Measurements from ENCODE around the gene CLDN15.

The CLDN15 gene

DNA sequence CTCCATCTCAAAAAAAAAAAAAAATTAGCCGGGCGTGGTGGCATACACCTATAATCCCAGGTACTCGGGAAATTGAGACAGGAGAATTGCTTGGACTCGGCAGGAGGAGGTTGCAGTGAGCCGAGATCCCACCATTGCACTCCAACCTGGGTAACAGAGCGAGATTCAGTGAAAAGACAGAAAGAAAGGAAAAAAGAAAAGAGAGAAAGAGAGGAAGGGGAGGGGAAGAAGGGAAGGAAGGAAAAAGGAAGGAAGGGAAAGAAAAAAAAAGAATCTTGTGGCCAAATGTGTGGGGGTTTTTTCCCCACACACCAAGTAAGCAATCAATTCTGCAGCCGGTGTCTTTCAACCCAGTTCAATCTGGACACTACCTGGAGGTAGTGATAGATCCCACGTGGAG, 48.5 kb downstream of the CLDN15 start:
- Histone ChIP-seq H3K27me3 (ENCODE audit: low read depth, low read length) (no peaks in the 10 kb centered on the region), H3K4me3 (ENCODE audit: low read depth in 1 of 2, low read length in 2 of 2) (no peak overlapping the region), H3K4me1 (ENCODE audit: control insufficient read depth in 1 of 2, insufficient read depth in 2 of 2, low read length in 2 of 2) (no peaks in the 10 kb centered on the region), H3K9me3 (ENCODE audit: control insufficient read depth in 1 of 2, low read length in 2 of 2) (no peaks in the 10 kb centered on the region), H3K36me3 (ENCODE audit: control insufficient read depth in 1 of 2, insufficient read depth in 2 of 2, low read length in 2 of 2) (no peaks in the 10 kb centered on the region), H3K27ac (ENCODE audit: low read length) (no peak overlapping the region)

DNA sequence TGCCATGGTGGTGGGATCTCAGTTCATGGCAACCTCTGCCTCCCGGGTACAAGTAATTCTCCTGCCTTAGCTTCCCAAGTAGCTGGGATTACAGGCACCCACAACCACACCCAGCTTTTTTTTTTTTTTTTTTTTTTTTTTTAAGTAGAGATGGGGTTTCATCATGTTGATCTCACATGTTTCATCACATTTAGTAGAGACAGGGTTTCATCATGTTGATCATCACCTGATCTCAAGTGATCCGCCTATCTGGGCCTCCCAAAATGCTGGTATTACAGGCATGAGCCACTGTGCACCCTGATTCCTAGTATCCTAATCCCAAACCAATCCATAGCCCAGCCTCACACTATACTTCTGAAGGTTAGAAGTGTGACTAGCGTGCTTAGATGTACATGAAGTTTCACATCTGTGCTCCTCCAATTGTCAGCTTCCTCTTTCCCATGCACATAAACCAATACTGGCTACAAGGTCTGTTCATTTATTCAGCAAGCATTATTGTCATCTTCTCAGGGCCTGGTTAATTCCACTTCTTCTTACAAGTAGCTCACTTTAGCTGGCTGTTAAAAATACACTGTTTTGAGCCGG, 50.7 kb downstream of the CLDN15 start:
- no peaks in the 10 kb centered on the region for H3K4me1 ChIP-seq (ENCODE audit: control insufficient read depth in 1 of 2, insufficient read depth in 2 of 2, low read length in 2 of 2)
- no peak overlapping the region for H3K4me3 ChIP-seq (ENCODE audit: low read depth in 1 of 2, low read length in 2 of 2)
- no peak overlapping the region for H3K27ac ChIP-seq (ENCODE audit: low read length)
- H3K9me3 ChIP-seq (ENCODE audit: control insufficient read depth in 1 of 2, low read length in 2 of 2), result no peaks in the 10 kb centered on the region
- no peaks in the 10 kb centered on the region for H3K36me3 ChIP-seq (ENCODE audit: control insufficient read depth in 1 of 2, insufficient read depth in 2 of 2, low read length in 2 of 2)
- H3K27me3 ChIP-seq (ENCODE audit: low read depth, low read length), result no peaks in the 10 kb centered on the region

DNA sequence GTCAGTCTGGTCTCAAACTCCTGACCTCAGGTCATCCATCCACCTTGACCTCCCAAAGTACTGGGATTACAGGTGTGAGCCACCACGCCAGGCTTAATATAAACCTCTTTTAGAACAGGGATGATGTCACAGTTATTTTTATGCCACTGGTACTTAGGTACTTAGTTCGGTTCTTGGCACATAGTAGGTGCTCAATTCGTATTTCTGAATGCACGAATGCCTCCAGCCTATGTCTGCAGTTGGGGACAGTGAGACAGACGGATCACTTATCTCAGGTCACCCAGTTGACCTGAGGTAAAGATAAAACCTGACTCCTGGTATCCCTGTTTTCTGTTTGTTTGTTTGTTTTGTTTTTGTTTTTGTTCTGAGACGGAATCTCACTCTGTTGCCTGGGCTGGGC, 51.4 kb downstream of the CLDN15 start:
- no peak overlapping the region for H3K27ac ChIP-seq (ENCODE audit: low read length)

DNA sequence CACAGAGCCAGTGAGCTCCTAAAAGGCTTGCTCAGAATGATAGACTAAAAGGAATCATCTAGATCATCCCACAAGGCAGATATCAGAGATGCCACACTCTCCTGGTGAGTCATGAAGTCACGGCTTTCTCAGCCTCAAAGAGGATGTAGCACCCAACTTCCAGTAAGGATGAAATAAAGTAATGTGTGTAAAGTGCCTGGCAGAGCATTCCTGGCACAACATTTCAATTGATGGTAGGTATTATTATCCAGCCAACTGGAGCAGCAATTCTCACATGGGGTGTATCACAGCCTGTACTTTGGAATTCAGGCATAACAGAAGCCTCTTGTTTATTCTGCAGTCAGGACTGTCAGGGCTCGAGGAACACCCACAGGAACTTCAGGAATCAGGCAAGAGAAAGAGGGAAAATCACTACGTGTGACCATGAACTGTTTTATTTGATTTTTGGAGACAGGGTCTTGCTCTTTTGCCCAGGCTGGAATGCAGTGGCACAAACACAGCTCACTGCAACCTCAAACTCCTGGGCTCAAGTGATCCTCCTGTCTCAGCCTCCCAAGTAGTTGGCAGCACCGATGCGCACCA, 52.3 kb downstream of the CLDN15 start:
- peaks cover 0 to under 1% of the 10 kb centered on the region in 2 donors for H3K4me1 ChIP-seq (ENCODE audit: control insufficient read depth in 1 of 2, insufficient read depth in 2 of 2, low read length in 2 of 2)
- H3K36me3 ChIP-seq (ENCODE audit: control insufficient read depth in 1 of 2, insufficient read depth in 2 of 2, low read length in 2 of 2), result no peaks in the 10 kb centered on the region
- no peak overlapping the region for H3K4me3 ChIP-seq (ENCODE audit: low read depth in 1 of 2, low read length in 2 of 2)
- no peaks in the 10 kb centered on the region for H3K9me3 ChIP-seq (ENCODE audit: control insufficient read depth in 1 of 2, low read length in 2 of 2)
- no peak overlapping the region for H3K27ac ChIP-seq (ENCODE audit: low read length)
- H3K27me3 ChIP-seq (ENCODE audit: low read depth, low read length), result peaks cover 7% of the 10 kb centered on the region

More for the DNA sequence above, 51.4 kb downstream of the CLDN15 start:
- Histone ChIP-seq H3K36me3 (ENCODE audit: control insufficient read depth in 1 of 2, insufficient read depth in 2 of 2, low read length in 2 of 2) (no peaks in the 10 kb centered on the region), H3K27me3 (ENCODE audit: low read depth, low read length) (no peaks in the 10 kb centered on the region), H3K4me1 (ENCODE audit: control insufficient read depth in 1 of 2, insufficient read depth in 2 of 2, low read length in 2 of 2) (no peaks in the 10 kb centered on the region), H3K9me3 (ENCODE audit: control insufficient read depth in 1 of 2, low read length in 2 of 2) (no peaks in the 10 kb centered on the region), H3K4me3 (ENCODE audit: low read depth in 1 of 2, low read length in 2 of 2) (no peak overlapping the region)
